Measurements from ENCODE around the gene GNB5.

The GNB5 gene

DNA sequence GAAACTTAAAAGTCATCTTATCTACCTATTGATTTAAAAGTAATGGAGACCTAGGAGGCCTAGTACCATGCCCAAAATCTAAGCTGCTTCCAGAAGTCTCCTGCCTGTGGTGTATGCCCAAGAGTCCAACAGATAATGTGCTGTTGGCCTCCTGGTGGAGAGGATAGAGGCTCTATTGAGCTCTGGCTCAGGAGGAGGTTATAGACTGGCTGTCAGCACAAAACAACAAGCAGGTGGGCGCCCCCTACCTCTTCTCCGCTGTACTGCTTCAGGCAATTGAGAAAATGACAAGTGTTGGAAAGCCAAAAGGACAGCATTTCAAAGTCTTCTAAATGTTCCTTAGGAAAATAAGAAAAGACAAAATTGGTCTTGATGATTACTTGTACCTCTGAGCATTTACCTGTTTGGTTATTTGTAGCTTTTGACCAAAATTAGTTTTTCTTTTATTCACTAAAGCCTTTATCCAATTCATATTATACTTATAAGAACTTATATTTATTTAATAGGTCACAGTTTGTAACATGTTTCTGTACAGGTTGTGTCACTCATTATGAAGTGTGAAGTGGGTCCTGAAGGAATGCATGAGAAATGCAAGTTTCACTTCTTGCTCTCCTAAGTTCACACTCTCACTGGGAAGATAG, 17.2 kb upstream of the GNB5 start:
- FAIRE-seq (no peak), DNase-seq (ENCODE audit: insufficient read length, low spot score) (peak; percentile 59)

DNA sequence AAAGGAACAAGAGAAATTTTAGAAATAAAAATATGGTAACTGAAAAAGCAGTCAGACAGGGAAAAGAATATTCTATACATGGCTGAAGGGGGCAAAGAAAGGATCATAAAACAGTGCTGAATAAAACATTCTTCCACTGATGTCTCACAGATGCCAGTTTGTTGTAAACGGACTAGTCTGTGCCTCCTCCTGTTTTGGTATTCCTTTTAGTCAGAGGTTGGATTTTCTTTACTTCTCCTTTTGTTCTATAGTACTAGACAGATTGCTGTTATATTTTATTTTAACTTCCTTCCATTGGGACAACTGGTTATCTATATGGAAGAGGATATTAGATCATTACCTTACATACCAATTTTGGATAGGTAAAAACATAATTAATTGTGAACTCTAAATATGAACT, 16.0 kb upstream of the GNB5 start:
- FAIRE-seq: no peak
- no peak for DNase-seq (ENCODE audit: insufficient read length, low spot score)

DNA sequence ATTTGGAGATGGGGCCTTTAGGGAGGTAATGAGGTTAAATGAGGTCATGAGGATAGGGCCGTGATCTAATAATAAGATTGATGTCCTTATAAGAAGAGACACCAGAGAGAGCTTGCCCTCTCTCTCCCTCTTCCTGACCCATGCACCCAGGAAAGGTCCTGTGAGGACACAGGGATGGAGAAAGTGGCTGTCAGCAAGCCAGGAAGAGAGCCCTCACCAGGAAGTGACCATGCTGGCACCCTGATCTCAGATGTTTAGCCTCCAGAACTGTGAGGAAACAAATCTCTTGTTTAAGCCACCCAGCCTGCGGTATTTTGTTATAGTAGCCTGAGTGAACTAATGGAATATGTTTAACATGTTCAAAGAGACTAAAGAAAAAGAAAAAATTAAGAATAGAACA, 15.3 kb upstream of the GNB5 start:
- DNase-seq (ENCODE audit: insufficient read length, low spot score): no peak

DNA sequence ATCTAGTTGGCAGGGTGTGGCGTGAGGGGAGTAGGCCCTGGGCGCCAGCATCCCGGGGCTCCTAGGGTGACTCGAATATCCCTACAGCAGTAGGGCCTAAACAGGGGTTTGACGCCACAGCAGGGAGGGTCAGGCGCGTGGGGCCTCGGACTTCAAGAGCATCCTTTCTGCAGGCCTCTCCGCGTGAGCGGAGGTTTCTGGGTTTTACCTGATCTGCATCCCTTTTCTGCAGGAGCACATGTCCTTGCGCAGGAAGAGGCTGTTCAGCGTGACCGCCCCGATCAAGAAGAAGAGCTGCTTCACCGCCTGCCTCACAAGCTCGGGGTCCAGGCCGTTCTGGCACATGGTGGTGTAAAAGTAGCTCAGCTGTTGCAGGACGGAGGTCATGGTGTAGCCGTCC, 13.5 kb upstream of the GNB5 start:
- FAIRE-seq: no peak
- no peak for DNase-seq (ENCODE audit: insufficient read length, low spot score)

More for the DNA sequence above, 15.3 kb upstream of the GNB5 start:
- FAIRE-seq: no peak

DNA sequence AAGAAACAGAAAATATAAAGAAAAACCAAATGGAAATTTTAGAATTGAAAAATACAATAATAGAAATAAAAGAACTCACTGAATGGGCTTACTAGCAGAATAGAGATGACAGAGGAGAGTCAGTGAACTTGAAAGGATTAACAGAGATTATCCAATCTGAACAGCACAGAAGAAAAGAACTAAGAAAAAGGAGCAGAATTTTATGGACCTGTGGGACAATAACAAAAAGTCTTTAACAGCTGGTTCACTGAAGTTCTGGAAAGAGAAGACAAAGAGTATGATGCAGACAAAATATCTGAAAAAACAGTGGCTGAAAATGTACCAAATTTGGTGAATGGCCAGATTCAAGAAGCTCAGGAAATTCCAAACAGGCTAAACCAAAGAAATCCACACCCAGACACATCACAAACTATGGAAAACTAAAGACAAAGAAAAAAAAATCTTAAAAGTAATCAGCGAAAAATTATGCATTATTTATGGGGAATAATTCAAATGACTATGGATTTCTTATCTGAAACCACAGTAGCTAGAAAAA, 9.7 kb upstream of the GNB5 start:
- FAIRE-seq: no peak

DNA sequence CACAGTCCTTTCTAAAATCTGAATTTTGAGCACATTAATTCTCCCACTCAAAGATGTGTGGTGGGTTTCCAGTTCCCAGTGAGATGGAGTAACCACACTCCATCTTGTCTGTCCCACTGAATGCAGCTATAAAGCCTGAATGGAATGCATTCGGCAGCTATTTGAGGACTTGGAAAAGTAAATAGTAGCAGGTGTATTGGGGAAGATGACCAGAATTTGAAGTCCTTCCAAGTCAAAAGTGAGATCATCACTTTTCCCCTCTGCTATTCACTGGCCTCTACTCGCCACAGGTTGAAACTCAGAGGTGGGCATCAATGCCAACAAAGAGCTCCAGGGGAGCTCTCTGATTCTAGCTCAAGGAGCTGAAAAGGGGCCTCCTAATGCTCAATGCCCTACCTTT, 8.1 kb upstream of the GNB5 start:
- DNase-seq (ENCODE audit: insufficient read length, low spot score): no peak
- no peak for FAIRE-seq

More for the DNA sequence above, 9.7 kb upstream of the GNB5 start:
- DNase-seq (ENCODE audit: insufficient read length, low spot score): no peak

DNA sequence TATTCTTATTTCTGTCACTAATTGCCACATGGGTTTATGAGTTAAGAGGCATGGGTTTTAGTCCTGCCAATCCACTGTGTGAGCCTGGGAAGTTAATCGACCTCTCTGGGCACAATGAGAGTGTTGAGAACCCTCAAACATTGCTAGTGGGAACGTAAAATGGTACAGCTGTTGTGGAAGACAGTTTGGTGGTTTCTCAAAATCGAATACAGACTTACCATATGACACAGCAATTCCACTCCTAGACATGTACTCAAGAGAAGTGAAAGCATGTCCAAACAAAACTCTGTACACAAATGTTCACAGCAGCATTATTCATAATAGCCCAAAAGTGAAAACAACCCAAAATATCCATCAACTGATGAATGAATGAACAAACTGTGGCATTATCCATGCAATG, 5.7 kb upstream of the GNB5 start:
- FAIRE-seq (no peak), DNase-seq (ENCODE audit: insufficient read length, low spot score) (no peak)

DNA sequence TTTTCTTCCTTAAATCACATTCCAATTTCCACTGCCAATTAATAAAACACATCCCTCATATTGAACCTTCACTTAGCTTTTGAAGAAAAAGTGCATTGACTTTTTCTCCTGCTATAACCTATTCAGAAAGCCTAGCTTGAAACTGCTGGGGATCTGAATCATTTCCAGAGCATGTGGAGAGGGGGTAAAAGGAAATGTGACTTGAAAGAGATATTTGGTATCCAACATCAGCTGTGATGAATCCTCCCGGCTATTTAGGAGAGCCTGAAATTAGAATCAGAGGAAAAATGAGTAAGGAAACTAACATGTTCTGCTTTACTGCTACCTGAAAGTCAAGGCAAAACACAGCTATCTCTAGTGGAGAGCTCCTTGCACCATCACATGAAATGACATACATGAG, 2.6 kb upstream of the GNB5 start:
- FAIRE-seq (no peak), DNase-seq (ENCODE audit: insufficient read length, low spot score) (no peak)

DNA sequence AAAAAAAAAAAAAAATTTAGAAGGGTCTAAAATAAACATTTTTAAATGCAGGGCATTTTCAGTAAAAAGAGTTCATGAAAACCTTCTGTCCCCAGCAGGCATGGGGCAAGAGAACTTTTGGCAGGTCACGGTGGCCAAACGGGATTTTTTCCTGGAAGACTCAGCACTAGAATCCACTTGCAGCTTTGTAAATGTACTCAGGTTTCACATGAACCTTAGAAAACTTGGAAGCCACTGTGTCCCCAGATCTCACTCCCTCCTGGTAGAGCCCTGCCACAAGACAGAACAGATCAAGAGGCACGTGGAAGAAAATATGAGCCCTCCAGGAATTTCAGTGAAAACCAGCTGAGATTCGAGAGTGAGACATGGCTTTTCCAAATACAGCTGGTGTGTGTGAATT, 2.1 kb upstream of the GNB5 start:
- no peak for FAIRE-seq
- DNase-seq (ENCODE audit: insufficient read length, low spot score): no peak

DNA sequence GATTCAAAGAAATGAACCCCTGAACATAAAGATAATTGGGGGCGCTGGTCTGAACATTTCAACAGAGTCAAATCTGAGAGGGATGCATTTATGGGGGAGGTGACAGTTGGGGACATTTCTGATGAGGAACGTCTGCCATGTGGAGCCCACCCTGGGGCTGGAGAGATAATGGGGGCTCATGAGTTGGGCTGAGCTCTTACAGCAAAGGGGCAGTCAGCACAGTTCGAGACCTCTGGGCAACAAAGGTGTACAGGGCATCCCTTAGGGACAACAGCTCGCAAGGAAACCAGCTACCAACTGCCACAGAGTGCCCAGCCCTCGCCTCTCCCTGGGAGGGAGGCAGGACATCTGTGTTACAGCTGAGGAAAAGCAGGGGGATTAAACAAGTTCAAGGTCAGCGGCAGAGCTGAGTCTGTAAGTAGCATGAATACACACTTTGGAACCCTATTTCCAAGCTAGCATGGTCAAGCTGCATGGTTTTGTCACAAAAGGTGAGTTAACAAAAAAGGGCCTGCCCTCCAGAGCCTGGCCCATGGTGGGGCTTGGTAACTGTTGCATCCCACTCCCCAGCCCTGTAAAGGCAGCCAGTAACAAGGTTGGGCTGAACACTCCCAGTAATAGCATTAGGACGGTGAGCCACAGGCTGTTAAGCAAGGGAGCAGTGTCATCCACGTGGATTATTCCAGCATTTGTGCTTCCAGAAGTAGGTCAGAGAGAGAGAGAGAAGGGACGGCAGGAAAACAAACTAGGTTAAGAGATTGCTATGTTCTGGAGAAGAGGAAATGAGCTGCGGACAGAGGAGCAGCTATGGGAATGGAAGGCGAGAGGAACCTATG, 4.3 kb downstream of the GNB5 start:
- no peak for DNase-seq (ENCODE audit: insufficient read length, low spot score)
- no peak for FAIRE-seq

DNA sequence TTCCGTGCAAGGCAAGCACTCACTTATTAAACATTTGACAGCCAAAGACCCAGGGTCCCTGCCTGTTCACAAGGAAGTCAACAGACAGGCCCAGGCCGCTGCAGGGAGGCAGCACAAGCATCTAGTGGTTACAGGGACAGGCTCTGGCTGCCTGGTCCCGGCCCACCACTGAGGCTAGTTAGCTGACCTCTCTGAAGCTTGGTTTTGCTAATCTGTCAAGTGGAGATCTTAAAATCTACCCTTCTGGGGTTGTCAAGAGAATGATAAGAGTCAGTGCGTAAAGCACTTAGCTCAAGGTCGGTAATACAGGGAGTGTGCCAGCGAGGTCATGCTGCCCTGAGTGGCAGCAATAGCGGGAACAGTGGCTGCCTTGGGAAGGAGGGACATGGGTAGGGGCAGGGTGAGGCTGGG, 6.0 kb downstream of the GNB5 start:
- no peak for FAIRE-seq

DNA sequence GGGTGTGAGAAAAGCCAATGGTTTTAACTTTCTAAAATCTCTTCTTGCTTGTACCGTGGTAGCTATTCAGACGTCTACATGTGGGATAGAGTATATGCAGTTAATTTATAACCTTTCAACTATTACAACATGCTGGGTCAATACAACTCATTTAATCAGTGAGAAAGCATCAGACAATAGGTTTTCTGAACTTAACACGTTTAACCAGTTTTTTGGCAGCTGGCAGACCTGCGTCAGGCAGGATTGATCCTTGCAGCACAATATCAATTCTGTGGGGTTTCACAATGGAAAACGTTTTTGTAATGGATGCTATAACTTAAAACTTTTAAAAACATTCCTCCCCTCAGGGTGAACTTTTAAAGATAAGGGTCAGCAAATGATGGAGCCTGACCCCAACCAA, 6.5 kb downstream of the GNB5 start:
- DNase-seq (ENCODE audit: insufficient read length, low spot score) (no peak), FAIRE-seq (no peak)

More for the DNA sequence above, 6.0 kb downstream of the GNB5 start:
- DNase-seq (ENCODE audit: insufficient read length, low spot score): no peak

DNA sequence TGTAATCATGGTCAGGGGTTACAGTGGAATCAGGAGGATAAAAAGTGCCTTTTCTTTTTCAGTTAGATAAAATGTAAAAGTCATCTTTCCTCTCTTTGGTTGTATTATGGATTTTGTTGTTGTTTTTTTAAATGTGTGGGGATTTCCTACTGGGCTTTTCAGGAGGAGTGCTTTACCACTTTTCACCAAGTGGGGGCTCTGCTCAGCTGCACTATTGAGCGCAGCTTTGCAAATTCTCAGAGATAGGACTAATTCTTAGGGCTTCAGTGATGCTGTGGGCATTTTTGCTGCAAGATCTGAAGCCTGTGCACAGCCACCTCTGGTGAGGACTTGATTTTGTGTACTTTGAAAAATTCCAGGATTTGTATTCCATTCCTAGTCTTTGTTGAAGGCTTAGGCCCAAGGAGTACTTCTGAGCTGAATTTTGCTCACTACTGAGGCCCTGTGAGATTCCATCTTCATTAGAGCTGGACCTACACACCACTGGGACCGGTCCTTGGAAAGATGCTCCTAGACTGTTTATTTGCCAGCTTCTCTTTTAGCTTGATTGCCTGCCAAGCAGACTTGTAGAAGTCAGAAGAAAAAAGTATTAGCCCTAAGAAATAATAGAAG, 7.5 kb downstream of the GNB5 start:
- DNase-seq (ENCODE audit: insufficient read length, low spot score): peak; percentile 17
- no peak for FAIRE-seq

DNA sequence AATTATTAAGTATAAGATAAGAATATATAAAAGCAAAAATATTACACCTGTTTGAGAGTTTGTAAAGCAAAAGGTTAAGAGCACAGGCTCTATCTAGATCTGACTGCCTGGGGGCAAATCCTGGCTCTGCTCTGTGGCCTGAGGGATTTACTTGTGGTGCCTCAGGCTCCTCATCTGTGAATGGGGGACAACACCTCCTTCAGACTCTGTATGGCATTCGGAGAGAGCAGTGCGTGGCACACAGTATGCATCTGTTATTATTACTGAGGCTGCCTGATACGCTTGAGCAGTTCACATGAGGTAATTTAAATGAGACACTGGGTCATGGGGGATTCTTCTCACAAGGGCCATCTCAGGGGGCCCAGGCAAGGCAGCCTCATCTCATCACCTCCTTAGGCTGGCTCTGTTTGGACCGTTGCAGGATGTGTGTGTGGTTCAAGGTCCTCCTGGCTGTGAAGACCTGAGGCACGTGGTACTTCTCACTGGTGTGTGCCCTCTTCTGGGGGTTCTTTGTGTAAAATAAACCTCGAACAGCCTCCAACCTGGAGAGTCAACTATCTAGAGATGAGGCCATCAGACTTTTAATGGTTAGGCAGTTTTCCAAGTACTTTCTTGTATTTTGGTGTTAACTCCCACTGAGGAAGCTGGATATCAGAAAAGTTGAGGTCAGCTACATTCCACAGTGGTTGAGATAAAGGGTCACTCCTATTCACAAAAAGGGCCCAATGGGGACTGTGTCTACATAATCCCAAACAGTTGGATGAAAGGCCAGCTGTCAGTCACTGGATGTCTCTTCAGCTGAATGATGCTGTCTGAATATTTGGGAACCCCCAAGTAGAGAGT, 9.0 kb downstream of the GNB5 start:
- FAIRE-seq: no peak

DNA sequence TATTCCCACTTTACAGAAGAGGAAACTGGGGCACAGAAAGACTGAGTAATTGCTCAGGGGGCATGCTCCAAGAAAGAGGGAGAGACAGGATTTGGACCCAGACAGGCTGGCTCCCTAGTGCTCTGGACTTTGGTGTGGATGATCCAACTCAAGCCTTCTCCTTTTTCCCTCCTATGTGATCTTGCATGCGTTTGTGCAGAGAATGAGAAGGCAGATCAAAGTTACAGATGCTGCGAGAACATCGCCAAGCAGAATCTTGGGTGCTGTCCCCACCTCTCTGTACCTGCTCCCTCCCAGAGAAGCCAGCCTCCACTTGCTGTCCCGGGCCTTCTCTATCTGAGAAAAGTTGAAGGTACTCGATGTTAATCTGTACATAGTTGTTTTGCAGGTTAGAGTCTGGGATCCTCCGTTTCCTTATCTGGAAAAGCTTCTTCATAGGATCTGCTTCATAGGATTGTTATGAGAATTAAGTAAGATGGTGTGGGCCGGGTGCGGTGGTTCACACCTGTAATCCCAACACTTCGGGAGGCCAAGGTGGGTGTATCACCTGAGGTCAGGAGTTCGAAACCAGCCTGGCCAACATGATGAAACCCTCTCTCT, 10.2 kb downstream of the GNB5 start:
- FAIRE-seq: no peak

More for the DNA sequence above, 9.0 kb downstream of the GNB5 start:
- DNase-seq (ENCODE audit: insufficient read length, low spot score): no peak

DNA sequence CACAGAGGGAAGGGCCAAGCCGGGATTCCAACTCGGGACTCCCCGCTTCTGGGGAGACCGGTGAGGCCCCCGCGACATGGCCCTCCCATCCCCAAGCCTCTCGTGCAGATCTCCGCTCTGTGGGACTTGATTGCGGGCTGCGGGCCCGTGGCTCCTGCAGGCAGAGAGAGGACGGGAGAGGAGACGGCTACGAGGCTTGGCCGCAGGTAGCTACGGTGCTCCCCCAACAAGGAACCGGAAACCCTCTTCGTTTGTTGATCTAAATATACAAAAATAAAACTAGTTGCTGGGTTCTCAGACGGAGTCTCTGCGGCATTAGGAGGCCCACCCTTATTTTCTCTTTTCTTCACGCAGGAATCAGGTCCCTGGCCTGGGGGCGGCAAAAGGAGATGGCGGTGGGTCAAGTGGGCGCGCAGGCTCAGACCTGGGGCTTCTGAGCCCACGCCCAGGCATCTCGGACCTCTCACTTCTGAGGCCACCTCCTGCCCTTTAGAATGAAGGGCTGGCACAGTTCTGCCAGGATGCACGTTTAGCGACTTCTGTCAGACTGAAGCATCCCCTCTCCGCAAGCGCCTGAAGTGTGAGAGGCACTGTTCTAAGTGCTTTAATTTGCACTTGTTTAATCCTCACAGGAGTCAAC, 10.9 kb downstream of the GNB5 start:
- DNase-seq (ENCODE audit: insufficient read length, low spot score): no peak
- no peak for FAIRE-seq

More for the DNA sequence above, 10.2 kb downstream of the GNB5 start:
- DNase-seq (ENCODE audit: insufficient read length, low spot score): no peak

DNA sequence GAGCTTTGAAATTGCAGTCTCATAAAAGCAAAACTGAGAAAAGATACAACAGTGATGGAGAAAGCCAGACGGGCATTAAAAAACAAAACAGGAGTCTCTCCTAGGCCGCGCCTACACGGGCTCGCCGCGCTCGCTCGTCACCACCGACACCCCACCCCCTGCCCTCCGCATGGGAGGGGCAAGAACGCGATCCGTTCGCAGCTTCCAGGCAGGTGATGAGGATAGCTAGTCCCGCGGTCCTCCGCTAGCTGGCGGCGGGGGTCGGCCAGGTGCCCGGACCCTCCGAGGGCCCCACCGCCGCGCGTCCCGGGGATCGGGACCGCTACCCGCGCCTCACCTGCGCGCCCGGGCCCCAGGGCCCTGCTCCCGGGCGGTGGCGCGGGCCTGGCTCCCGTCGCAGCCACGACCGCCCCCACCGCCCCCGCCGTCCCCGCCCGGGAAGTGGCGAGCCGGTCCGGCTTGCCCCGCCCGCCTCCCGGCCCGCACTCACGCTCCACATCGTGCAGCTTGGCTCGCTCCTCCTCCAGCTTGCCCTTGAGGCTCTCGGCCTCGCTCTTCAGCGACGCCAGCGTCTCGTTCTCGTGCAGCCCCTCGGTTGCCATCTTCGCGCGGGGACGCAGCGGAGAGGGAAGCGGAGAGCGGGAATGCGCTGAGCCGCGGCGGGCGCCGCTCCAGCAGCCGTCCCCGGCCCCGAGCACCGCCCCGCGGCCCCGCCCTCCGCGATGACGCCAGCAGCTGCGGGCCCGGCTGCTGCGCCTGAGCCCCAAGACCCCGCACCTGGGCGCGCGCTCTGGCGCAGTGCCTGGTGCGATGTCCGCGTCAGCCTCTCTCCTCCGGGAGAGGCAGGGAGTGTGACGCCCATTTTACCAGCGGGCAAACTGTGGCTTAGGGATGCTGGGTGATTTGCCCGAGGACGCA, 11.7 kb downstream of the GNB5 start:
- peak; percentile 89 for FAIRE-seq
- peak; percentile 85 for DNase-seq (ENCODE audit: insufficient read length, low spot score)

DNA sequence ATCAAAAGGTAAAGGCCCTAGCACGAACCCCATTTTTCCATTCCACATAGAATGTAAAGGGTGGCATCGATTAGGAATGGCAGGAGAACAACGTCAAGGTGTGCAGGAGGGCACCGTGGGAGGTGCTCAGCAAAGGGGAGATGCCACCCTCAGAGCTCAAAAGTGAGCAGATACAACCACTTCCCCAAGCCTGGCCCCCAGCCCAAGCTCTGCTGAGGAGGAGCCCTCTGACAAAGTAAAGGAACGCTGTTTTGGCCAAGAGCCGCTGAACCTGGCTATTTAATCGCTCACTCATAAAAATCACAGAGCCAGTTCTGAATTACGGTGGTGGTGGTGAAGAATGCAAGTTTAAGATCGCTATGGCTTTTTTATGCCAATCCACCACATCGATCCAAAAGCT, 12.4 kb downstream of the GNB5 start:
- DNase-seq (ENCODE audit: insufficient read length, low spot score) (no peak), FAIRE-seq (no peak)

DNA sequence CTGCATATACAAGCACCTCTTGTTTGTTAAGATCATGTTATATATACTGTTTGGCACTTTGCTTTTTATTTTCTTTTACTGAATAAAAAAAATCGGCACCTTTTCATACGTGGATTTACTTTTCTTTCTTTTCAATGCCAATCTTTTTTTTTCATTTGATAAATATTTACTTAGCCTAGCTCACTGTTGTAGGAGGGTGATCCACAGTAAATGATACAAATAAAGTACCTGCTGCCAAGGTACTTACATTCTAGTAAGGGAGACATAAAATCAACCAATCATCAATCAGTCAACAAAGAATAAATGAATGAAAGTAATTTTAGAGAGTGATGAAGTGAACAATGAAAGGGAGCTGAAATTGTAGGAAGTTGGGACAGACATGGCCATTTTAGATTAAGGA, 18.3 kb downstream of the GNB5 start:
- no peak for FAIRE-seq
- no peak for DNase-seq (ENCODE audit: insufficient read length, low spot score)
